GM12892 (cell line): ENCODE measurements around the gene TCEANC2.

Experiments
- POLR2A ChIP-seq: IDR thresholded peaks from 2 replicates; pipeline ENCODE4 v1.6.1; 2011; ENCODE audit warnings: low read depth, low read length, control low read depth
- POLR2AphosphoS5 ChIP-seq: IDR thresholded peaks from 2 replicates; pipeline ENCODE4 v1.6.1; 2011; ENCODE audit warnings: low read depth, low read length, control low read depth

DNA sequence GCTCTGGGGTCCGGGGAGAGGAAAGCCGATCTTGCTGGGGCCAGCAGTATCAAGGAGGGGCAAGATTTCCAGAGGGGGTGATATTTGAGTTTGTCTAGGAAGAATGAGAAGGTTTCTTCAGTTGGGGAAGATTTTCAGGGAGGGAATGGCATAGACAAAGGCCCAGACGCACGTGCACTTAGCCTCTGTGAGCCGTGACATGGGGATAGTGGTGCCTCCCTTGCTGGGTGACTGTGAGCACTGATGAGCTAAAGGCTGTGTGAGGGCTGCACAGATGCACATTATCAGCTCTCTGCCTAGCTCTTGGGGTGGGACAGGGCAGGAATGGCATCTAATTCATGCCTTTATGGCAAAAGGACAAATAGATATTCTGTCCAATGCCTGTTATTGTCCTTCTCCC lies 97.6 kb downstream of the TCEANC2 start:
- TF ChIP-seq POLR2AphosphoS5 = no peak
- TF ChIP-seq POLR2A = no peak
